GM18870 (cell line): ENCODE measurements around the gene AGBL2.
"Not testable (repeated sequence)": the region's sequence is repeated elsewhere in the genome, so short reads cannot be mapped to it uniquely, and the experiment has no call there.

ENCODE experiments used
- ATAC-seq: cut with Tn5 transposase; IDR thresholded peaks from one replicate; pipeline ENCODE4 v1.9.1; 2021; ENCODE audit warnings: moderate library complexity; ENCODE audit not compliant: unreplicated experiment

The AGBL2 gene

GRCh38 chr11:47691979-47692378 is 23.2 kb downstream of the AGBL2 start:
- no peak for ATAC-seq

- no peak for ATAC-seq
Observed at GRCh38 chr11:47689480-47689879, 25.7 kb downstream of the AGBL2 start.

GRCh38 chr11:47688991-47689390 is 26.2 kb downstream of the AGBL2 start:
- ATAC-seq = no peak

- ATAC-seq = no peak
Observed at GRCh38 chr11:47688111-47688510, 27.1 kb downstream of the AGBL2 start.

GRCh38 chr11:47686704-47687103 is 28.5 kb downstream of the AGBL2 start:
- not testable (repeated sequence) for ATAC-seq

GRCh38 chr11:47686151-47686550 is 29.0 kb downstream of the AGBL2 start:
- ATAC-seq = no peak

GRCh38 chr11:47675851-47676250 is 39.3 kb downstream of the AGBL2 start:
- no peak for ATAC-seq

GRCh38 chr11:47672283-47672730 is 42.9 kb downstream of the AGBL2 start:
- no peak for ATAC-seq

- ATAC-seq = no peak
Observed at GRCh38 chr11:47669856-47670255, 45.3 kb downstream of the AGBL2 start.

- no peak for ATAC-seq
Observed at GRCh38 chr11:47668665-47669064, 46.5 kb downstream of the AGBL2 start.

- ATAC-seq = no peak
Observed at GRCh38 chr11:47667555-47667954, 47.6 kb downstream of the AGBL2 start.

GRCh38 chr11:47667135-47667534 is 48.0 kb downstream of the AGBL2 start:
- no peak for ATAC-seq

- not testable (repeated sequence) for ATAC-seq
Observed at GRCh38 chr11:47664936-47665335, 50.2 kb downstream of the AGBL2 start.

- no peak for ATAC-seq
Observed at GRCh38 chr11:47661245-47661644, 53.9 kb downstream of the AGBL2 start.

- no peak for ATAC-seq
Observed at GRCh38 chr11:47659276-47659675, 55.9 kb downstream of the AGBL2 start.

- ATAC-seq = no peak
Observed at GRCh38 chr11:47656260-47656885, 58.8 kb downstream of the AGBL2 start.

GRCh38 chr11:47651818-47652469 is 63.2 kb downstream of the AGBL2 start:
- ATAC-seq = no peak

- ATAC-seq = no peak
Observed at GRCh38 chr11:47649276-47649675, 65.9 kb downstream of the AGBL2 start.

GRCh38 chr11:47646019-47646418 is 69.2 kb downstream of the AGBL2 start:
- no peak for ATAC-seq

GRCh38 chr11:47645500-47645899 is 69.7 kb downstream of the AGBL2 start:
- no peak for ATAC-seq

GRCh38 chr11:47642099-47642855 is 72.9 kb downstream of the AGBL2 start, which contains the start of gene MTCH2:
Gene MTCH2, minus strand, starts transcription at chr11:47642559. Its CDS starts 94 bp downstream, at chr11:47642465.
- peak; percentile 93 for ATAC-seq

GRCh38 chr11:47641600-47642098 is 73.5 kb downstream of the AGBL2 start:
- no peak for ATAC-seq
